SK-N-SH (cell line): Measurements from ENCODE around the gene UFC1. TPM values are rescaled to one million over a fixed set of nuclear protein-coding genes. Genes with fewer than 3 reads are reported as not detected.
A peak's percentile ranks its signal among the peaks of the same experiment; 100 is the strongest.

Source experiments
- CTCF ChIA-PET: fragments of 300-600, 350-600 bp; formaldehyde crosslinking; extraction: SDS; loops from one replicate; lab custom pipeline; 2021; lab: Yijun Ruan, JAX
- POLR2A ChIA-PET: fragments of 350-600 bp; sonication (Branson Sonifier 250); formaldehyde crosslinking; extraction: SDS; loops from one replicate; lab custom pipeline; 2020; ENCODE audit warnings: antibody characterized with exemption, inconsistent platforms; lab: Yijun Ruan, JAX
- DNase-seq: peaks from one replicate; pipeline ENCODE4 v3.0.0; 2012
- H2AFZ ChIP-seq: fragments of 200-600 bp; sonication (generic); 2 replicates; pipeline ENCODE4 v1.8.1; 2016; ENCODE audit warnings: antibody characterized with exemption, mild to moderate bottlenecking, low read depth
- H3F3A ChIP-seq: fragments of 200-600 bp; sonication (generic); replicated peaks from 2 replicates; pipeline ENCODE3; 2016; ENCODE audit warnings: antibody characterized with exemption, mild to moderate bottlenecking; ENCODE audit not compliant: insufficient read depth
- H3K27ac ChIP-seq, 2 experiments: fragments of 200-500 bp in 1 of 2; fragments of 200-600 bp in 1 of 2; sonication (Bioruptor generic) in 1 of 2; sonication (generic), shearing (Covaris generic) in 1 of 2; 2 replicates each; pipeline versions ENCODE4 v1.5.1 to v1.6.1; 2014 to 2016; ENCODE audit warnings: low read depth in 2 of 2, inconsistent platforms in 1 of 2, low read length in 1 of 2, mild to moderate bottlenecking in 1 of 2, mixed read lengths in 1 of 2
- H3K27me3 ChIP-seq: fragments of 200-600 bp; sonication (generic), shearing (Covaris generic); 2 replicates; pipeline ENCODE4 v1.6.1; 2016; ENCODE audit warnings: mixed run types; ENCODE audit not compliant: insufficient read depth
- H3K36me3 ChIP-seq, 2 experiments: fragments of 200-500 bp in 1 of 2; fragments of 200-600 bp in 1 of 2; sonication (Bioruptor generic) in 1 of 2; sonication (generic) in 1 of 2; replicated peaks in 1 of 2; 2 replicates each; pipeline versions ENCODE3 to v1.5.1; 2014 to 2016; ENCODE audit warnings: low read length in 1 of 2, mild to moderate bottlenecking in 1 of 2; ENCODE audit not compliant: insufficient read depth in 2 of 2, control insufficient read depth in 1 of 2
- H3K4me1 ChIP-seq, 2 experiments: fragments of 200-500 bp in 1 of 2; fragments of 200-600 bp in 1 of 2; sonication (Bioruptor generic) in 1 of 2; sonication (generic), shearing (Covaris generic) in 1 of 2; 2 replicates each; pipeline versions ENCODE4 v1.5.1 to v1.6.1; 2014 to 2016; ENCODE audit warnings: low read depth in 1 of 2, low read length in 1 of 2, mixed run types in 1 of 2; ENCODE audit not compliant: insufficient read depth in 2 of 2, control insufficient read depth in 1 of 2
- H3K4me2 ChIP-seq: fragments of 200-600 bp; sonication (generic), shearing (Covaris generic); 2 replicates; pipeline ENCODE4 v1.6.1; 2017; ENCODE audit warnings: mixed run types
- H3K4me3 ChIP-seq, 2 experiments: fragments of 200-500 bp in 1 of 2; fragments of 200-600 bp in 1 of 2; sonication (Bioruptor generic) in 1 of 2; sonication (generic), shearing (Covaris generic) in 1 of 2; 2 replicates each; pipeline versions ENCODE4 v1.5.1 to v1.8.1; 2014 to 2016; ENCODE audit warnings: low read depth in 2 of 2, inconsistent platforms in 1 of 2, low read length in 1 of 2, mild to moderate bottlenecking in 1 of 2, mixed read lengths in 1 of 2, moderate library complexity in 1 of 2
- H3K79me2 ChIP-seq: fragments of 200-600 bp; sonication (generic); 2 replicates; pipeline ENCODE4 v1.8.1; 2017; ENCODE audit warnings: mild to moderate bottlenecking; ENCODE audit not compliant: insufficient read depth
- H3K9ac ChIP-seq: fragments of 200-600 bp; sonication (generic); 2 replicates; pipeline ENCODE4 v1.6.1; 2017; ENCODE audit warnings: mixed run types
- H3K9me2 ChIP-seq: fragments of 200-600 bp; sonication (generic); 2 replicates; pipeline ENCODE4 v1.6.1; 2017; ENCODE audit warnings: mixed run types
- H3K9me3 ChIP-seq: fragments of 200-600 bp; sonication (generic); 2 replicates; pipeline ENCODE4 v1.6.1; 2017; ENCODE audit warnings: mixed run types, mild to moderate bottlenecking, moderate library complexity
- H4K20me1 ChIP-seq: fragments of 200-600 bp; sonication (generic); 2 replicates; pipeline ENCODE4 v1.6.1; 2017; ENCODE audit warnings: mild to moderate bottlenecking, mixed run types; ENCODE audit not compliant: insufficient read depth
- CTCF ChIP-seq: fragments of 200-600 bp; sonication (generic); IDR thresholded peaks from 2 replicates; pipeline ENCODE4 v1.6.1; 2017; ENCODE audit warnings: antibody characterized with exemption, mild to moderate bottlenecking, moderate library complexity
- ELF1 ChIP-seq: IDR thresholded peaks from 2 replicates; pipeline ENCODE4 v1.4.0; 2012
- FOSL2 ChIP-seq: IDR thresholded peaks from 2 replicates; pipeline ENCODE4 v1.4.0; 2012; ENCODE audit warnings: low read depth, mild to moderate bottlenecking, moderate library complexity, borderline replicate concordance
- FOXJ3 ChIP-seq: sonication (generic); formaldehyde crosslinking; IDR thresholded peaks from 2 replicates; pipeline ENCODE4 v1.5.1; 2020; ENCODE audit warnings: mild to moderate bottlenecking, missing genetic modification reagents
- GABPA ChIP-seq: IDR thresholded peaks from 2 replicates; pipeline ENCODE4 v1.4.0; 2012; ENCODE audit warnings: low read depth, mild to moderate bottlenecking
- GATA2 ChIP-seq: sonication (generic); formaldehyde crosslinking; IDR thresholded peaks from 2 replicates; pipeline ENCODE4 v1.5.0; 2020; ENCODE audit warnings: mild to moderate bottlenecking, missing genetic modification reagents
- IRF3 ChIP-seq: fragments of 150-350 bp; IDR thresholded peaks from 2 replicates; pipeline ENCODE4 v1.6.1; 2016; ENCODE audit warnings: mild to moderate bottlenecking, low read depth, low read length
- MEF2A ChIP-seq: IDR thresholded peaks from 2 replicates; pipeline ENCODE4 v1.4.0; 2012; ENCODE audit warnings: low read depth, borderline replicate concordance
- MXI1 ChIP-seq: IDR thresholded peaks from 2 replicates; pipeline ENCODE4 v1.6.1; 2012; ENCODE audit warnings: mild to moderate bottlenecking, low read depth, low read length, improper control_type of control experiment
- NFIC ChIP-seq: IDR thresholded peaks from 2 replicates; pipeline ENCODE4 v1.4.0; 2012; ENCODE audit warnings: borderline replicate concordance
- NRF1 ChIP-seq: IDR thresholded peaks from 2 replicates; pipeline ENCODE4 v1.6.1; 2012; ENCODE audit warnings: low read depth, mild to moderate bottlenecking, low read length
- POLR2AphosphoS5 ChIP-seq: IDR thresholded peaks from 2 replicates; pipeline ENCODE4 v1.6.1; 2012; ENCODE audit warnings: low read depth, low read length
- RFX5 ChIP-seq: IDR thresholded peaks from 2 replicates; pipeline ENCODE4 v1.6.1; 2012; ENCODE audit warnings: mild to moderate bottlenecking, improper control_type of control experiment, low read length
- SIN3A ChIP-seq: IDR thresholded peaks from 2 replicates; pipeline ENCODE4 v1.6.1; 2012; ENCODE audit warnings: low read depth, mild to moderate bottlenecking, low read length, moderate library complexity, borderline replicate concordance
- TAF1 ChIP-seq: IDR thresholded peaks from 2 replicates; pipeline ENCODE4 v1.6.1; 2012; ENCODE audit warnings: low read depth, mild to moderate bottlenecking, low read length, moderate library complexity, borderline replicate concordance
- TCF12 ChIP-seq: IDR thresholded peaks from 2 replicates; pipeline ENCODE4 v1.4.0; 2012
- TEAD4 ChIP-seq: IDR thresholded peaks from 2 replicates; pipeline ENCODE4 v1.4.0; 2012; ENCODE audit warnings: mild to moderate bottlenecking, borderline replicate concordance; ENCODE audit not compliant: insufficient read depth
- YY1 ChIP-seq: IDR thresholded peaks from 2 replicates; pipeline ENCODE4 v1.4.0; 2012; ENCODE audit warnings: low read depth, mild to moderate bottlenecking
- WGBS: methylation state at CpG from one replicate; pipeline ENCODE4 v1.1.6; 2017; ENCODE audit warnings: low lambda C conversion rate; 5-methylcytosine and 5-hydroxymethylcytosine counted together
- polyA plus RNA-seq, 3 experiments: library from polyadenylated mRNA; depleted of rRNA; stranded (reverse); fragments of >200 nt; gene quantifications; 2 replicates each; pipeline ENCODE4 v1.2.3, GENCODE V29; 2012
- TF ChIP-seq, protein P1 (sequence below): IDR thresholded peaks from 2 replicates; pipeline ENCODE4; 2012

Gene UFC1
- polyA plus RNA-seq, 1 of the 3 experiments (the other 2 are of a cell fraction): 150 TPM

GRCh38 chr1:161198194-161198896 is 44.6 kb downstream of the UFC1 start:
- Histone ChIP-seq H2AFZ (peak overlapping the region; percentile 94), H3K27me3 (no peaks in the 10 kb centered on the region), H3F3A (peaks cover 4% of the 10 kb centered on the region), H3K79me2 (peaks cover 11% of the 10 kb centered on the region), H3K27ac (peak overlapping the region; percentile 84 to 99), H3K4me1 (peaks cover 29 to 73% of the 10 kb centered on the region in 2 experiments), H3K9me2 (no peaks in the 10 kb centered on the region), H3K9ac (peak overlapping the region; percentile 66; the same call in 1 of the 2 replicates), H3K9me3 (no peaks in the 10 kb centered on the region), H4K20me1 (no peaks in the 10 kb centered on the region), H3K4me3 (peak overlapping the region; percentile 42 to 57), H3K36me3 (peaks cover 0 to 2% of the 10 kb centered on the region in 2 experiments), H3K4me2 (peak overlapping the region; percentile 79)
- WGBS: 36% methylated on average over 13 of the region's 20 CpGs
- TF ChIP-seq FOSL2: no peak
- TF ChIP-seq GABPA: no peak
- 0 out of 2 replicates have a peak, but pooled peaks have one; percentile 34 for TF ChIP-seq MXI1
- TF ChIP-seq, protein P1, sequence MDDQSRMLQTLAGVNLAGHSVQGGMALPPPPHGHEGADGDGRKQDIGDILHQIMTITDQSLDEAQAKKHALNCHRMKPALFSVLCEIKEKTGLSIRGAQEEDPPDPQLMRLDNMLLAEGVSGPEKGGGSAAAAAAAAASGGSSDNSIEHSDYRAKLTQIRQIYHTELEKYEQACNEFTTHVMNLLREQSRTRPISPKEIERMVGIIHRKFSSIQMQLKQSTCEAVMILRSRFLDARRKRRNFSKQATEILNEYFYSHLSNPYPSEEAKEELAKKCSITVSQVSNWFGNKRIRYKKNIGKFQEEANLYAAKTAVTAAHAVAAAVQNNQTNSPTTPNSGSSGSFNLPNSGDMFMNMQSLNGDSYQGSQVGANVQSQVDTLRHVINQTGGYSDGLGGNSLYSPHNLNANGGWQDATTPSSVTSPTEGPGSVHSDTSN: no peak
- TF ChIP-seq NRF1: no peak
- TF ChIP-seq ELF1: no peak
- TF ChIP-seq RFX5: no peak
- TF ChIP-seq TEAD4: no peak
- TF ChIP-seq TCF12: no peak
- no peak for TF ChIP-seq MEF2A
- TF ChIP-seq CTCF: 0 out of 2 replicates have a peak, but pooled peaks have one; percentile 16
- TF ChIP-seq GATA2 (CRISPR knock-in tag): no peak
- no peak for TF ChIP-seq FOXJ3
- TF ChIP-seq NFIC: peak; percentile 41
- no peak for TF ChIP-seq SIN3A
- no peak for TF ChIP-seq IRF3
- TF ChIP-seq TAF1: no peak
- TF ChIP-seq YY1: no peak
- TF ChIP-seq POLR2AphosphoS5: no peak; the same call in 1 of the 2 replicates
- POLR2A ChIA-PET: interaction anchor here (0.7 to 1.3 kb wide), 4 partner anchors 13 to 191 kb away, joined by 3 to 5 read pairs (median 4); partner anchors contain the start of gene TOMM40L
- CTCF ChIA-PET: interaction anchor here (0.8 to 3.2 kb wide), 3 partner anchors 10 to 32 kb away, joined by 3 to 13 read pairs (median 7); partner anchors contain the start of genes PPOX and TOMM40L
- peak; percentile 71 for DNase-seq
